Keratinocyte (primary cell): ENCODE measurements around the gene IRX1. TPM values are rescaled to one million over a fixed set of nuclear protein-coding genes. Genes with fewer than 3 reads are reported as not detected.

Source experiments
- DNase-seq: peaks from one replicate; pipeline ENCODE4 v3.0.0-alpha.2; 2011; ENCODE audit warnings: low read depth, missing footprints, low spot score
- FAIRE-seq: peaks from 2 replicates; lab custom pipeline; 2011; peaks lifted over from hg19 to GRCh38; lab: Jason Lieb, UNC
- H2AFZ ChIP-seq: 2 replicates; pipeline ENCODE4 v1.6.0; 2012; ENCODE audit warnings: low read length, control low read depth, inconsistent platforms; ENCODE audit not compliant: control insufficient read depth
- H3K27ac ChIP-seq: 2 replicates; pipeline ENCODE4 v1.5.1; 2011; ENCODE audit warnings: low read length; ENCODE audit not compliant: control insufficient read depth, insufficient read depth
- H3K27me3 ChIP-seq: 3 replicates; pipeline ENCODE4 v1.6.0; 2011; ENCODE audit warnings: low read length; ENCODE audit not compliant: control insufficient read depth, insufficient read depth; ENCODE audit errors: extremely low read depth
- H3K36me3 ChIP-seq, 2 experiments: 2 replicates in 1 of 2; 3 replicates in 1 of 2; pipeline ENCODE4 v1.5.1; 2011; ENCODE audit warnings: low read length in 2 of 2, mild to moderate bottlenecking in 1 of 2; ENCODE audit not compliant: control insufficient read depth in 2 of 2, insufficient read depth in 2 of 2; ENCODE audit errors: extremely low read depth in 1 of 2
- H3K4me1 ChIP-seq: 3 replicates; pipeline ENCODE4 v1.5.1; 2011; ENCODE audit warnings: low read length; ENCODE audit not compliant: control insufficient read depth, insufficient read depth; ENCODE audit errors: extremely low read depth
- H3K4me2 ChIP-seq: 3 replicates; pipeline ENCODE4 v1.6.0; 2011; ENCODE audit warnings: low read depth, low read length; ENCODE audit not compliant: control insufficient read depth, insufficient read depth; ENCODE audit errors: extremely low read depth
- H3K4me3 ChIP-seq, 3 experiments: fragments of 200-600 bp in 1 of 3; sonication (generic) in 1 of 3; 2 replicates in 2 of 3; 3 replicates in 1 of 3; pipeline ENCODE4 v1.5.1; 2011 to 2016; ENCODE audit warnings: low read length in 3 of 3, mild to moderate bottlenecking in 3 of 3, control low read depth in 2 of 3, inconsistent platforms in 1 of 3, low read depth in 1 of 3, mixed read lengths in 1 of 3, mixed run types in 1 of 3, moderate library complexity in 1 of 3; ENCODE audit not compliant: control insufficient read depth in 2 of 3, insufficient read depth in 2 of 3; ENCODE audit errors: extremely low read depth in 1 of 3
- H3K79me2 ChIP-seq: 2 replicates; pipeline ENCODE4 v1.6.0; 2012; ENCODE audit warnings: low read length; ENCODE audit not compliant: control insufficient read depth, insufficient read depth
- H3K9ac ChIP-seq: 3 replicates; pipeline ENCODE4 v1.6.0; 2011; ENCODE audit warnings: low read length; ENCODE audit not compliant: control insufficient read depth, insufficient read depth; ENCODE audit errors: extremely low read depth
- H3K9me1 ChIP-seq: 3 replicates; pipeline ENCODE4 v1.6.0; 2011; ENCODE audit warnings: low read length; ENCODE audit not compliant: control insufficient read depth, insufficient read depth; ENCODE audit errors: extremely low read depth
- H3K9me3 ChIP-seq: 2 replicates; pipeline ENCODE4 v1.5.1; 2012; ENCODE audit warnings: low read depth, low read length; ENCODE audit not compliant: control insufficient read depth
- H4K20me1 ChIP-seq: 3 replicates; pipeline ENCODE4 v1.6.0; 2011; ENCODE audit warnings: low read length; ENCODE audit not compliant: control insufficient read depth, insufficient read depth; ENCODE audit errors: extremely low read depth
- CTCF ChIP-seq, 3 experiments: IDR thresholded peaks in 1 of 3; conservative IDR thresholded peaks in 1 of 3; optimal IDR thresholded peaks in 1 of 3; 2 replicates in 2 of 3; 3 replicates in 1 of 3; pipeline versions ENCODE3 to v1.5.1; 2011; ENCODE audit warnings: low read length in 3 of 3, mild to moderate bottlenecking in 3 of 3, moderate library complexity in 2 of 3, control low read depth in 1 of 3, inconsistent platforms in 1 of 3; ENCODE audit not compliant: insufficient read depth in 2 of 3; ENCODE audit errors: extremely low read depth in 1 of 3
- EZH2 ChIP-seq: IDR thresholded peaks from one replicate; pipeline ENCODE4 v1.6.1; 2012; ENCODE audit warnings: inconsistent platforms, mild to moderate bottlenecking, low read length, moderate library complexity
- dilution Hi-C: fragments of 300-500 bp; cut with MboI; formaldehyde crosslinking; loops from one replicate; pipeline ENCODE4 v1.7.0; 2020; ENCODE audit warnings: low sequenced_read_pairs; ENCODE audit not compliant: extremely low pct_ligation_motif_present
- polyA plus RNA-seq, 5 experiments: library from polyadenylated mRNA; depleted of rRNA in 3 of 5; stranded (reverse) in 3 of 5; stranded (forward) in 1 of 5; unstranded in 1 of 5; fragments of >200 nt; gene quantifications; 1 replicate in 1 of 5; 2 replicates in 3 of 5; 3 replicates in 1 of 5; pipeline versions ENCODE4 v1.2.1 to v1.2.3, GENCODE V29; 2011 to 2012; ENCODE audit warnings: missing spikeins in 2 of 5, low read depth in 1 of 5, low replicate concordance in 1 of 5

IRX1 gene
- polyA plus RNA-seq, 1 donor (not counting 4 experiments of a cell fraction or from before 2014, with no cell fraction given): 1.00 TPM

- Histone ChIP-seq H4K20me1 (no peaks in the 10 kb centered on the region), H3K79me2 (peaks cover 19% of the 10 kb centered on the region), H3K9me3 (no peaks in the 10 kb centered on the region), H3K4me3 (peak overlapping the region in 2 of 3 experiments; percentile 7 to 40), H3K9me1 (no peaks in the 10 kb centered on the region), H3K4me1 (no peaks in the 10 kb centered on the region), H3K36me3 (no peaks in the 10 kb centered on the region), H3K27ac (no peak overlapping the region), H3K4me2 (peak overlapping the region; percentile 37), H3K27me3 (peaks cover 71% of the 10 kb centered on the region), H3K9ac (no peak overlapping the region), H2AFZ (no peak overlapping the region)
- dilution Hi-C loops: no loop called here
- no peak for DNase-seq
- TF ChIP-seq EZH2 (peak; percentile 23), CTCF (optimal IDR thresholded peaks at IDR 0.05 in 1 of 3, IDR thresholded peaks at IDR 0.05 in 1 of 3, conservative IDR thresholded peaks at IDR 0.05 in 1 of 3; ENCODE audit: extremely low read depth in 1 of 3, insufficient read depth in 2 of 3, low read length in 3 of 3) (peak in 1 of 3 experiments; percentile 13)
- FAIRE-seq: no peak
Measured at GRCh38 chr5:3593771-3594509, 1.7 kb upstream of the IRX1 start.

- Histone ChIP-seq H3K4me1 (no peaks in the 10 kb centered on the region), H3K4me3 (peak overlapping the region in 2 of 3 experiments; percentile 7 to 40), H3K9ac (no peak overlapping the region), H3K9me1 (no peaks in the 10 kb centered on the region), H2AFZ (peak overlapping the region; percentile 51), H3K9me3 (no peaks in the 10 kb centered on the region), H3K27me3 (peaks cover 67% of the 10 kb centered on the region), H3K36me3 (no peaks in the 10 kb centered on the region), H4K20me1 (no peaks in the 10 kb centered on the region), H3K4me2 (peak overlapping the region; percentile 45), H3K27ac (no peak overlapping the region), H3K79me2 (peaks cover 24% of the 10 kb centered on the region)
- FAIRE-seq (no peak), DNase-seq (no peak)
- TF ChIP-seq CTCF (optimal IDR thresholded peaks at IDR 0.05 in 1 of 3, IDR thresholded peaks at IDR 0.05 in 1 of 3, conservative IDR thresholded peaks at IDR 0.05 in 1 of 3; ENCODE audit: extremely low read depth in 1 of 3, insufficient read depth in 2 of 3, low read length in 3 of 3): peak in 2 of 3 experiments; percentile 13 to 29
- TF ChIP-seq EZH2: peak; percentile 16
- dilution Hi-C loops: no loop called here
Measured at GRCh38 chr5:3594510-3595005, 1.1 kb upstream of the IRX1 start.
